Gastrocnemius medialis (tissue), 4 donors: ENCODE results near the gene C3orf22. TPM values are rescaled to one million over a fixed set of nuclear protein-coding genes. Genes with fewer than 3 reads are reported as not detected.
A peak's percentile ranks its signal among the peaks of the same experiment; 100 is the strongest.

Experiments used
- ATAC-seq, 2 donors: fragments of 150-250 bp; one replicate each; pipeline ENCODE4 v1.9.1; 2016
- DNase-seq, 2 donors: peaks; one replicate each; pipeline ENCODE4 v3.0.0-alpha.2; 2019
- H3K27ac ChIP-seq, 4 donors: fragments of 200-600 bp; sonication (generic); 1 replicate in 1 of 4; 2 replicates in 3 of 4; pipeline ENCODE4 v1.5.1; 2016 to 2018; ENCODE audit warnings: mild to moderate bottlenecking in 2 of 4, moderate library complexity in 1 of 4
- H3K27me3 ChIP-seq, 3 donors: fragments of 200-600 bp; sonication (generic) in 2 of 3; 1 replicate in 1 of 3; 2 replicates in 2 of 3; pipeline versions ENCODE4 v1.5.1 to v1.6.0; 2016 to 2019; ENCODE audit warnings: mild to moderate bottlenecking in 1 of 3, moderate library complexity in 1 of 3
- H3K36me3 ChIP-seq, 2 donors: fragments of 200-600 bp; sonication (generic) in 1 of 2; one replicate each; pipeline ENCODE4 v1.5.1; 2017 to 2018
- H3K4me1 ChIP-seq, 2 donors: fragments of 200-600 bp; sonication (generic) in 1 of 2; one replicate each; pipeline ENCODE4 v1.5.1; 2016 to 2017; ENCODE audit warnings: mild to moderate bottlenecking in 2 of 2
- H3K4me3 ChIP-seq, 4 donors: fragments of 200-600 bp; sonication (generic) in 3 of 4; 1 replicate in 1 of 4; 2 replicates in 3 of 4; pipeline ENCODE4 v1.5.1; 2016 to 2019; ENCODE audit warnings: mild to moderate bottlenecking in 2 of 4
- H3K9me3 ChIP-seq, 3 donors: fragments of 200-600 bp; sonication (generic) in 2 of 3; 1 replicate in 1 of 3; 2 replicates in 2 of 3; pipeline ENCODE4 v1.5.1; 2016 to 2019
- POLR2A ChIP-seq, 2 donors: fragments of 450-650 bp; IDR thresholded peaks; one replicate each; pipeline ENCODE4 v1.6.1; 2017; ENCODE audit warnings: antibody characterized with exemption in 2 of 2, mild to moderate bottlenecking in 2 of 2, moderate library complexity in 2 of 2
- in situ Hi-C, 4 donors: fragments of 200-750 bp; cut with MboI; loops; one replicate each; pipeline versions ENCODE4 v1.15.0 to v1.8.0; 2017; ENCODE audit warnings: low sequenced_read_pairs in 4 of 4
- intact Hi-C: fragments of 100-400 bp; cut with DNase I; formaldehyde crosslinking; loops from one replicate; pipeline ENCODE4 v1.15.1; 2023; ENCODE audit warnings: low total_unique reads
- total RNA-seq, 4 donors: library from RNA; depleted of rRNA; stranded (reverse); fragments of >200 nt; gene quantifications; one replicate each; pipeline versions ENCODE4 v1.1.0 to v1.2.3, GENCODE V29; 2016
- TF ChIP-seq, protein P1 (sequence below), 5 experiments: fragments of 450-650 bp in 3 of 5; fragments of 200-600 bp in 2 of 5; sonication (generic) in 2 of 5; IDR thresholded peaks in 4 of 5; conservative IDR thresholded peaks in 1 of 5; 1 replicate in 4 of 5; 2 replicates in 1 of 5; pipeline ENCODE4 v1.5.1; 2016 to 2019; ENCODE audit warnings: antibody characterized with exemption in 5 of 5, mild to moderate bottlenecking in 3 of 5, moderate library complexity in 3 of 5

Gene C3orf22
- total RNA-seq, 4 donors from 2014 or later: not detected

DNA sequence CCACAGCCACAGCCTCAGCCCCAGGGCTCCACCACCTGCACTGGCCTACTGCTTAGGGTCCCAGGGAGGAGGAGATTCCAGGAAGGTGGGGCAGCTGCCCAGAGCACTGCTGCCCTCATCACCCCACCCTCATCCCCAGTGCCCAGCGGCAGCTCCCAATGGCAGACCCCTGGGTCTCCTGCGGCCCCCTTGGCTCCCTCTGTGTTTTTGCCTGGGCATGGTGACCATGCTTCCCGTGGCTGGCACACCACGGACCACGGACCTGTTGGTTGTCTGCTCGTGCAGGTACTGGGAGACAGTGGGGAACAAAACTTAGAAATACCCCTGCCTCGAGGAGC is 32.1 kb downstream of the C3orf22 start:
- Histone ChIP-seq H3K4me1 (peaks cover 0 to 7% of the 10 kb centered on the region in 2 donors), H3K27me3 (peaks cover 0 to 8% (median 0%) of the 10 kb centered on the region in 3 donors), H3K9me3 (no peaks in the 10 kb centered on the region), H3K27ac (no peak overlapping the region), H3K4me3 (no peak overlapping the region), H3K36me3 (no peaks in the 10 kb centered on the region)
- in situ Hi-C loops (no loop called here), intact Hi-C loops (loop anchor here (10.0 kb wide), 1 partner anchor 928 kb away; no protein-coding TSS in a partner anchor)
- ATAC-seq (no peak), DNase-seq (no peak)
- no peak for TF ChIP-seq POLR2A (IDR thresholded peaks at IDR 0.05)
- TF ChIP-seq, protein P1, sequence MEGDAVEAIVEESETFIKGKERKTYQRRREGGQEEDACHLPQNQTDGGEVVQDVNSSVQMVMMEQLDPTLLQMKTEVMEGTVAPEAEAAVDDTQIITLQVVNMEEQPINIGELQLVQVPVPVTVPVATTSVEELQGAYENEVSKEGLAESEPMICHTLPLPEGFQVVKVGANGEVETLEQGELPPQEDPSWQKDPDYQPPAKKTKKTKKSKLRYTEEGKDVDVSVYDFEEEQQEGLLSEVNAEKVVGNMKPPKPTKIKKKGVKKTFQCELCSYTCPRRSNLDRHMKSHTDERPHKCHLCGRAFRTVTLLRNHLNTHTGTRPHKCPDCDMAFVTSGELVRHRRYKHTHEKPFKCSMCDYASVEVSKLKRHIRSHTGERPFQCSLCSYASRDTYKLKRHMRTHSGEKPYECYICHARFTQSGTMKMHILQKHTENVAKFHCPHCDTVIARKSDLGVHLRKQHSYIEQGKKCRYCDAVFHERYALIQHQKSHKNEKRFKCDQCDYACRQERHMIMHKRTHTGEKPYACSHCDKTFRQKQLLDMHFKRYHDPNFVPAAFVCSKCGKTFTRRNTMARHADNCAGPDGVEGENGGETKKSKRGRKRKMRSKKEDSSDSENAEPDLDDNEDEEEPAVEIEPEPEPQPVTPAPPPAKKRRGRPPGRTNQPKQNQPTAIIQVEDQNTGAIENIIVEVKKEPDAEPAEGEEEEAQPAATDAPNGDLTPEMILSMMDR (IDR thresholded peaks at IDR 0.05 in 4 of 5, conservative IDR thresholded peaks at IDR 0.05 in 1 of 5): no peak

GRCh38 chr3:126525853-126526667 is 32.7 kb downstream of the C3orf22 start:
- H3K27ac ChIP-seq: no peak overlapping the region
- DNase-seq (no peak), ATAC-seq (no peak)
- H3K9me3 ChIP-seq: no peaks in the 10 kb centered on the region
- TF ChIP-seq, protein P1 (IDR thresholded peaks at IDR 0.05 in 4 of 5, conservative IDR thresholded peaks at IDR 0.05 in 1 of 5): no peak
- no peak for TF ChIP-seq POLR2A (IDR thresholded peaks at IDR 0.05)
- H3K36me3 ChIP-seq: no peaks in the 10 kb centered on the region
- no peak overlapping the region for H3K4me3 ChIP-seq
- peaks cover 0 to 7% of the 10 kb centered on the region in 2 donors for H3K4me1 ChIP-seq
- H3K27me3 ChIP-seq: peaks cover 0 to 8% (median 0%) of the 10 kb centered on the region in 3 donors
- in situ Hi-C loops (no loop called here), intact Hi-C loops (loop anchor here (10.0 kb wide), 1 partner anchor 929 kb away; no protein-coding TSS in a partner anchor)

GRCh38 chr3:126525091-126525852 is 33.5 kb downstream of the C3orf22 start:
- TF ChIP-seq, protein P1 (IDR thresholded peaks at IDR 0.05 in 4 of 5, conservative IDR thresholded peaks at IDR 0.05 in 1 of 5): no peak
- no peak for TF ChIP-seq POLR2A (IDR thresholded peaks at IDR 0.05)
- Histone ChIP-seq H3K36me3 (no peaks in the 10 kb centered on the region), H3K27ac (no peak overlapping the region), H3K4me1 (peaks cover 0 to 7% of the 10 kb centered on the region in 2 donors), H3K9me3 (no peaks in the 10 kb centered on the region), H3K27me3 (peaks cover 0 to 8% (median 0%) of the 10 kb centered on the region in 3 donors), H3K4me3 (no peak overlapping the region)
- ATAC-seq: no peak
- DNase-seq: no peak
- in situ Hi-C loops (no loop called here), intact Hi-C loops (loop anchor here (10.0 kb wide), 1 partner anchor 930 kb away; no protein-coding TSS in a partner anchor)

DNA sequence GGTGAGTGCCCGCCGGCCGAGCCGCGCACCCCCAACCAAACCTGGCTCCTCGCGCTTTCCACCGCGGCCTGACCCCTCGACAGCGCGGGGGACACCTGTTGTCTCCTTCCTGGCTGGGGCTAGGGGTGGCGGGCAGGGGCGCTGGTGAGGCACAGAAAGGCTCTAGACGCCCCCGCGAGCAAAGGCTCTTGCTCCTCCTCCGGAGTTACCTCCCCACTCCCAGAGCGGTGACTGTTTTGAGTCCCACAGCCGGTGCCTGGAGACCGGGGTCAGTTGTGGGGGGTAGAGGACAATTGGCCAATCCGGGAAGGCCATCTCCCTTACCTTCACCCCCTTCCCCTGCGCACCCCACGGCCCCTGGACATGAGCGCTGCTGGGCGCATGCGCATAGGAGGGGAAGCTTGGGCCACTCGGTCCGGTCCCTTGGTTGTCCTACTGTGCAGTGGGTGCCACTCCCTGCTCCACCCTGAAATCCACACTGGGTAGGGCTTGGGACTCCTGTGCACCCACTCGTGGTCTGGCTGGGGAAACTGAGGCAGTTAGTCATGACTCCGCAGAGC is 34.2 kb downstream of the C3orf22 start:
- peaks cover 0 to 8% (median 0%) of the 10 kb centered on the region in 3 donors for H3K27me3 ChIP-seq
- intact Hi-C loops: loop anchor here (5.0 to 10.0 kb wide), 2 partner anchors 930 to 1023 kb away; no protein-coding TSS in a partner anchor
- in situ Hi-C loops: no loop called here

More for the DNA sequence above, 34.2 kb downstream of the C3orf22 start:
- Histone ChIP-seq H3K9me3 (no peaks in the 10 kb centered on the region), H3K36me3 (no peaks in the 10 kb centered on the region), H3K4me3 (peak overlapping the region; percentile 38 to 51 (median 44)), H3K4me1 (peaks cover 0 to 7% of the 10 kb centered on the region in 2 donors), H3K27ac (no peak overlapping the region)
- DNase-seq (no peak), ATAC-seq (peak in 1 of 2 donors; percentile 6)
- TF ChIP-seq, protein P1 (IDR thresholded peaks at IDR 0.05 in 4 of 5, conservative IDR thresholded peaks at IDR 0.05 in 1 of 5): no peak
- TF ChIP-seq POLR2A (IDR thresholded peaks at IDR 0.05): no peak
